ENCODE results near the gene PZP. TPM values are rescaled to one million over a fixed set of nuclear protein-coding genes. Genes with fewer than 3 reads are reported as not detected.
"Not testable (repeated sequence)": the region's sequence is repeated elsewhere in the genome, so short reads cannot be mapped to it uniquely, and the experiment has no call there.

The PZP gene
- total and polyA plus RNA-seq, 3 experiments from 2014 or later: 0.28 TPM; not detected in 2

DNA sequence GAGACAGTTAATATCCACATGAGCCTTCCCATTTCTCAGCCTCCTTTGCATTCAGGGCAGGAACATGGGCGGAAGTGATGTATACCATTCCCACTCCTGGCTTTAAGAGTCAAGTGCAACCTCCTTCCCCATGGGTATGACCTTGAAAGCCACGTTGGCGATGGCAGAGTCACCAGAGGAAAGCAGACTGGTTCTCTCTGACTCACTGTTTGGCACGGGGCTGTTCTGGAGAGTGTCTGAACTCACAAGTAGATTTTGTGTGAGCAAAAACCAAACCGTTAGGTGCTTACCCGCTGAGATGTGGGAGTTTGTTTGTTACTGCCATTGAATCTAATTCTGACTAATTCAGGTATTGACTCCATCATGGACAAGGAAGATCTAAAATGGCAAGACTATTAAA is 36.7 kb upstream of the PZP start:
- Mint-ChIP-seq H3K27me3 (peaks cover 2 to 18% of the 10 kb centered on the region in 2 donors), H3K4me1 (peaks cover 20 to 31% (median 23%) of the 10 kb centered on the region in 3 donors), H3K4me3 (no peak overlapping the region), H3K36me3 (peaks cover 4 to 20% (median 15%) of the 10 kb centered on the region in 3 donors), H3K9me3 (no peaks in the 10 kb centered on the region), H3K27ac (peak overlapping the region in 1 of 8 donors; percentile 14)
- CTCF ChIA-PET: no interaction called here
- H3K4me1 ChIP-seq (ENCODE audit: insufficient read depth, low read length): peaks cover 4% of the 10 kb centered on the region
- H3K36me3 ChIP-seq (ENCODE audit: insufficient read depth, low read length): no peaks in the 10 kb centered on the region
- DNase-seq: no peak
- H3K4me3 ChIP-seq (ENCODE audit: low read length): no peak overlapping the region
- no peak overlapping the region for H3K27ac ChIP-seq (ENCODE audit: low read depth, low read length)
- H3K27me3 ChIP-seq (ENCODE audit: insufficient read depth, low read length, poor library complexity, severe bottlenecking): no peaks in the 10 kb centered on the region
- POLR2A ChIA-PET: no interaction called here
- H3K9me3 ChIP-seq (ENCODE audit: low read length): no peaks in the 10 kb centered on the region

DNA sequence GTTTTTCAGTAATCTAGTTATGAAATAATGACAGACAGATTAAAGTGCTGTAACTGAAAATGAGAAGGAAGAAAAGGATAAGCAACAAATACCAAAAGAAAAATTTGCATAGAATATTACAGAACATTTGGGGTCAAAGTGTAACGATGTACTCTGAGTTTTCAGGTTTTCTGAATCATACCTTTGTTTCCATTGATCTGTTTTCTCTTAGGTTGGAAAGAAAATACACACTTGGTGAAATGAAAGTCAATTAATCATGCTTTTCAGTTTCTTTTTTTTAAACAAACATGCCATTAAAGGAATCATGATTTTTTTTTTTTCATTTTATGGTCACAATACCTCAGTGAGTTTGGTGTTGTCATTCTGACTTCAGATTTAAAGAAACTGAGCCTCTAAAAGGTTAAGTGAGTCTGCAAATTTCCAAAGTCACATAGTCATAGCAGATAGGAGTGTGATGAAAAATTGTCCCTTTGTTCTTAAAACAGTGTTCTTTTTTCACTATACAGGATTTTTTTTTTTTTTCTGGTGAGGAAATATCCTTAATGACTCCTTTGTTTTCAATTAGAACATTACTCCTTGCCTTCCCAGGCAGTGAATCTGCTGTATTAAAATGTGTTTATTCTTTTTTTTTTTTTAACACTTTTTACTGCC is 35.9 kb upstream of the PZP start:
- H3K4me3 Mint-ChIP-seq: no peak overlapping the region

DNA sequence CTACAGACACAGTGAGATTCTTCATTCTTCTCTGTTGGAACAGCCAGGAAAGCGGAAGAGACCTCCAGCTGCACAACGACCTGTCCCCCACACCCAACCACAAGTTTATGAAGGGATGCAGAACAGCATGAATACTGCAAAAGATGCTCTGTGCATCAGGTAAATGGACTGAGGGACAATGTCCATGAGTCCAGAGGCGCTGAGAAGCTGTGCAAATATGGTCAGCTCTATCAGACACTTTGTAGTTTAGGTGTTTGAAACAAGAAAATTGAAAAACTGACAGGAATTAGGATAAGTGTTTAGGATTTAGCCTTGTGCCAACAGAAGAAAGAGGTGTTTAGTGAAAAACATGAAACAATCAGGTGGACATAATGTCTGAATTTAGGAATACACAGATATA is 33.1 kb upstream of the PZP start:
- peaks cover 21 to 32% (median 25%) of the 10 kb centered on the region in 3 donors for H3K4me1 Mint-ChIP-seq
- ChIA-PET POLR2A (no interaction called here), CTCF (no interaction called here)
- H3K27me3 Mint-ChIP-seq: peaks cover 2 to 8% of the 10 kb centered on the region in 2 donors
- no peak overlapping the region for H3K27ac ChIP-seq (ENCODE audit: low read depth, low read length)
- H3K4me1 ChIP-seq (ENCODE audit: insufficient read depth, low read length): peaks cover 4% of the 10 kb centered on the region
- H3K9me3 ChIP-seq (ENCODE audit: low read length): no peaks in the 10 kb centered on the region
- peak overlapping the region in 6 of 7 donors; percentile 4 to 95 (median 89) for H3K4me3 Mint-ChIP-seq
- DNase-seq: no peak
- no peaks in the 10 kb centered on the region for H3K9me3 Mint-ChIP-seq
- no peak overlapping the region for H3K4me3 ChIP-seq (ENCODE audit: low read length)
- H3K27me3 ChIP-seq (ENCODE audit: insufficient read depth, low read length, poor library complexity, severe bottlenecking): no peaks in the 10 kb centered on the region
- peak overlapping the region in 4 of 8 donors; percentile 23 to 98 (median 95) for H3K27ac Mint-ChIP-seq
- H3K36me3 ChIP-seq (ENCODE audit: insufficient read depth, low read length): no peaks in the 10 kb centered on the region
- peaks cover 0 to 10% (median 3%) of the 10 kb centered on the region in 3 donors for H3K36me3 Mint-ChIP-seq

More for the DNA sequence above, 35.9 kb upstream of the PZP start:
- Mint-ChIP-seq H3K36me3 (peaks cover 4 to 15% (median 15%) of the 10 kb centered on the region in 3 donors), H3K27ac (no peak overlapping the region), H3K27me3 (peaks cover 2 to 18% of the 10 kb centered on the region in 2 donors), H3K4me1 (peaks cover 21 to 32% (median 23%) of the 10 kb centered on the region in 3 donors), H3K9me3 (no peaks in the 10 kb centered on the region)
- H3K4me3 ChIP-seq (ENCODE audit: low read length): no peak overlapping the region
- no peaks in the 10 kb centered on the region for H3K9me3 ChIP-seq (ENCODE audit: low read length)
- H3K4me1 ChIP-seq (ENCODE audit: insufficient read depth, low read length): peaks cover 4% of the 10 kb centered on the region
- no peak overlapping the region for H3K27ac ChIP-seq (ENCODE audit: low read depth, low read length)
- no peak for DNase-seq
- ChIA-PET CTCF (no interaction called here), POLR2A (no interaction called here)
- no peaks in the 10 kb centered on the region for H3K27me3 ChIP-seq (ENCODE audit: insufficient read depth, low read length, poor library complexity, severe bottlenecking)
- H3K36me3 ChIP-seq (ENCODE audit: insufficient read depth, low read length): no peaks in the 10 kb centered on the region

DNA sequence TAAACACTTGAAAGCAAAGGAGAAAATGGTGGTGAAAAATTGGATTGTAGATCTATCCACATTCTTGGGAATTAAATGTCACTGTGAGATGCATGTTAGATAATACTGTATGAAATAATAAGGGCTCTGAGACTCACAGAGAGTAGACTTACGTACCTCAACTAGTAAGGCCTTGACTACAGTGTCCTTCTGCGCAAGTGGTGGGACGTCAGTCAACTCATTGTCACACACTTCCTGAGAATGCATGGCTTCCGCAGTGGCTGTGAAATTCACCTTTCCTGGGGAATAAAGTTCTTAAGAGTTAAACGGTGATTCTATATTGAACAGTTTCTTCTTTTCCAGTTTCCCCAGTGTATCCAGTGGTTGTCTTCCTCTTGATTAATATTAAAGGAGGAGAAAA is 32.6 kb upstream of the PZP start:
- Mint-ChIP-seq H3K4me1 (peaks cover 21 to 29% (median 23%) of the 10 kb centered on the region in 3 donors), H3K4me3 (peak overlapping the region; percentile 88 to 98 (median 93)), H3K27ac (peak overlapping the region in 7 of 8 donors; percentile 23 to 99 (median 97)), H3K9me3 (no peaks in the 10 kb centered on the region), H3K27me3 (peaks cover 2 to 4% of the 10 kb centered on the region in 2 donors), H3K36me3 (peaks cover 0 to 10% (median 5%) of the 10 kb centered on the region in 3 donors)
- no peaks in the 10 kb centered on the region for H3K27me3 ChIP-seq (ENCODE audit: insufficient read depth, low read length, poor library complexity, severe bottlenecking)
- H3K4me3 ChIP-seq (ENCODE audit: low read length): no peak overlapping the region
- no peaks in the 10 kb centered on the region for H3K9me3 ChIP-seq (ENCODE audit: low read length)
- CTCF ChIA-PET: no interaction called here
- H3K4me1 ChIP-seq (ENCODE audit: insufficient read depth, low read length): peaks cover 4% of the 10 kb centered on the region
- H3K36me3 ChIP-seq (ENCODE audit: insufficient read depth, low read length): no peaks in the 10 kb centered on the region
- DNase-seq: no peak
- POLR2A ChIA-PET: no interaction called here
- no peak overlapping the region for H3K27ac ChIP-seq (ENCODE audit: low read depth, low read length)

DNA sequence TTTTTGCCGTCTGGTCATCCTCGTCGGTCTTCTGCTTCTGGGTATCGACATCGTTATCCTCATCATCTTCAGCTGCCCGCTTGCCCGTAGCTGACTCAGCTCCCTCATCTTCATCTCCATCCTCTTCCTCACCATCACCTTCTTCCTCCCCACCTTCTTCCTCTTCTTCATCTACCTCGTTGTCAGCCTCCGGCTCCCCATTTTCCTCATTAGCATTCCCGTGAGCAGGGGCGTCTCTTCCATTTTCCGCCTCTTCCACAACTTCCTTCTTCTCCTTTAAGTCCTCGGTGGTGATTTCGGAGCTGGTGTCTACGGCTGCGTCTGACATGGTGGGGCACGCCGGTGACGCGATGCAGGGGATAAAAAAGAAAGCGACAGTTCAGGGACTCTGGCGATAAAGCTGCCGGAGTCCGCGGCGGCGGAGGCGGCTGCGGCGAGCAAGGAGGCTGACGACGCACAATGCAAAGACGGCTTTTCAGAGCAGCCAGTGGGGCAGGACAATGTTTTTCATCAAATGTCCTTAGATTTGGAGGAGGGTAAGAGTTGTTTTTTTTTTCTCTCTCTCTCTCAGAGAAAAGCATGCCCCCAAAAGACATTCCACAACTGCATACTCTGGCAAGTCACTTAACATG is 31.9 kb upstream of the PZP start:
- H3K36me3 ChIP-seq (ENCODE audit: insufficient read depth, low read length): not testable (repeated sequence)

DNA sequence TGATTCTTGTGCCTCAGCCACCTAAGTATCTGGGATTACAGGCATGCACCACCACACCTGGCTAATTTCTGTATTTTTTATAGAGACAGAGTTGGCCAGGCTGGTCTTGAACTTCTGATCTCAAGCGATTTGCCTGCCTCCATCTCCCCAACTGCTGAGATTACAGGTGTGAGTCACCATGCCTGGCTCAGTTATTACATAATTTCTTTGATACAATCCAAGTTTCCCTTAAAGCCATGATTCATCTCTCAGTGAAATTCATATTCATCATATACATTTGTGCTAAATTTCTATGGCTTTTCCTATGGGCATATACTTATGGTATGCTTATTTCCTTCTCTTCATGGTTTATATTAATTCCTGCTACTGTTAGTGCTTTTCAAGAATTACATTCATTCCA is 29.1 kb upstream of the PZP start:
- H3K4me3 ChIP-seq (ENCODE audit: low read length): no peak overlapping the region
- no peak overlapping the region for H3K27ac ChIP-seq (ENCODE audit: low read depth, low read length)
- peaks cover 0 to 3% of the 10 kb centered on the region in 2 donors for H3K27me3 Mint-ChIP-seq
- no peaks in the 10 kb centered on the region for H3K27me3 ChIP-seq (ENCODE audit: insufficient read depth, low read length, poor library complexity, severe bottlenecking)
- no peak for DNase-seq
- H3K9me3 ChIP-seq (ENCODE audit: low read length): no peaks in the 10 kb centered on the region
- peaks cover 4% of the 10 kb centered on the region for H3K4me1 ChIP-seq (ENCODE audit: insufficient read depth, low read length)
- POLR2A ChIA-PET: no interaction called here
- H3K27ac Mint-ChIP-seq: peak overlapping the region in 2 of 8 donors; percentile 1 to 74
- no peaks in the 10 kb centered on the region for H3K9me3 Mint-ChIP-seq
- CTCF ChIA-PET: no interaction called here
- peak overlapping the region in 1 of 7 donors; percentile 63 for H3K4me3 Mint-ChIP-seq
- H3K36me3 Mint-ChIP-seq: peaks cover 5 to 24% (median 9%) of the 10 kb centered on the region in 3 donors
- peaks cover 14 to 18% (median 17%) of the 10 kb centered on the region in 3 donors for H3K4me1 Mint-ChIP-seq
- H3K36me3 ChIP-seq (ENCODE audit: insufficient read depth, low read length): peaks cover 1% of the 10 kb centered on the region

More for the DNA sequence above, 31.9 kb upstream of the PZP start:
- peak overlapping the region; percentile 93 to 100 (median 97) for H3K27ac Mint-ChIP-seq
- CTCF ChIA-PET; H3K27me3 ChIP-seq (ENCODE audit: insufficient read depth, low read length, poor library complexity, severe bottlenecking); H3K4me1 ChIP-seq (ENCODE audit: insufficient read depth, low read length); POLR2A ChIA-PET; H3K9me3 Mint-ChIP-seq; H3K9me3 ChIP-seq (ENCODE audit: low read length); H3K27me3 Mint-ChIP-seq: not testable (repeated sequence)
- peak; percentile 26 to 61 (median 38) for DNase-seq
- H3K4me3 ChIP-seq (ENCODE audit: low read length): peak overlapping the region; percentile 5
- H3K27ac ChIP-seq (ENCODE audit: low read depth, low read length): peak overlapping the region; percentile 32
- H3K4me1 Mint-ChIP-seq: peaks cover 20 to 23% (median 21%) of the 10 kb centered on the region in 3 donors
- H3K36me3 Mint-ChIP-seq: peaks cover 0 to 12% (median 7%) of the 10 kb centered on the region in 3 donors
- peak overlapping the region; percentile 88 to 98 (median 93) for H3K4me3 Mint-ChIP-seq

DNA sequence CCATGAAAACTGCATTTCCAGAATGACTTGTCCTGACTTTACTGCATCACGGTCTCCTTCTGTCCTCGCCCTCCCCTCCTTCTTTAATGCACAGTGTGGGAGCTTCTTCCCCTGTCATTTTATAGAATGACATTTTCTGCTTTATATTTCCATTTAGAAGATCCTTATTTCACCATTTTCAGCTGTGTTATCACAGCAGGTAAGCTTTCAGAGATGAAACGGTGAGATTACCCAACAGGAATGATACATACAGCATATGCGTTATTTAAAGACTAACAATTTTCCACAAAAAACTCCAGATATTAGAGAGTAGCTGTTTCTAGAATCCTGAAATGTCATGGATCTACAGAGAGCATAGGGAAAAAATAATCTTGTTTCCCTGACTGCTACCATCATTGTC is 27.3 kb upstream of the PZP start:
- Histone ChIP-seq H3K4me3 (ENCODE audit: low read length) (no peak overlapping the region), H3K27ac (ENCODE audit: low read depth, low read length) (no peak overlapping the region), H3K27me3 (ENCODE audit: insufficient read depth, low read length, poor library complexity, severe bottlenecking) (no peaks in the 10 kb centered on the region), H3K4me1 (ENCODE audit: insufficient read depth, low read length) (no peaks in the 10 kb centered on the region), H3K9me3 (ENCODE audit: low read length) (no peaks in the 10 kb centered on the region), H3K36me3 (ENCODE audit: insufficient read depth, low read length) (peaks cover 4% of the 10 kb centered on the region)
- POLR2A ChIA-PET: no interaction called here
- peaks cover 7 to 9% (median 7%) of the 10 kb centered on the region in 3 donors for H3K4me1 Mint-ChIP-seq
- CTCF ChIA-PET: no interaction called here
- no peak for DNase-seq
- H3K27ac Mint-ChIP-seq: peak overlapping the region in 1 of 8 donors; percentile 54
- no peaks in the 10 kb centered on the region for H3K9me3 Mint-ChIP-seq
- H3K36me3 Mint-ChIP-seq: peaks cover 5 to 25% (median 9%) of the 10 kb centered on the region in 3 donors
- H3K4me3 Mint-ChIP-seq: no peak overlapping the region
- peaks cover 0 to 3% of the 10 kb centered on the region in 2 donors for H3K27me3 Mint-ChIP-seq

DNA sequence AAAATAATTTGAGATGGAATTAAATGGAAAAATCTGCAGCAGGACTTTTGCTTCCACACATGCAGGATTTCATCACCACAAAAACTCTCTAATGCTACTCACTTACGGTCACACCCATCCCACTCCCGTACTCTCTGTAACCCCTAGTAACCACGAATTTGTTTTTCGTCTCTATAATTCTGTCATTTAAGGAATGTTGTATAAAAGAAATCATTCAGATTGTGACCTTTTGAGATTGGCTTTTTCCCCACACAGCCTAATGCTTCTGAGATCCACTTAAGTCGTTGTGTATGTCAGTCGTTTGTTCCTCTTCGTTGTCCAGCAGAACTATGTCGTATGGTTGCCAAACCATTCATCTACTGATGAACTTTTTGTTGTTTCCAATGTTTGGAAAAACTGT is 19.8 kb upstream of the PZP start:
- Mint-ChIP-seq H3K27ac (no peak overlapping the region), H3K4me3 (no peak overlapping the region), H3K9me3 (peaks cover 0 to 9% (median 0%) of the 10 kb centered on the region in 5 donors), H3K4me1 (peaks cover 0 to 1% (median 0%) of the 10 kb centered on the region in 3 donors), H3K36me3 (peaks cover 7 to 27% (median 10%) of the 10 kb centered on the region in 3 donors), H3K27me3 (peaks cover 0 to 6% of the 10 kb centered on the region in 2 donors)
- no peaks in the 10 kb centered on the region for H3K27me3 ChIP-seq (ENCODE audit: insufficient read depth, low read length, poor library complexity, severe bottlenecking)
- H3K4me1 ChIP-seq (ENCODE audit: insufficient read depth, low read length): no peaks in the 10 kb centered on the region
- H3K36me3 ChIP-seq (ENCODE audit: insufficient read depth, low read length): peaks cover 4% of the 10 kb centered on the region
- H3K4me3 ChIP-seq (ENCODE audit: low read length): no peak overlapping the region
- CTCF ChIA-PET: no interaction called here
- no peak overlapping the region for H3K27ac ChIP-seq (ENCODE audit: low read depth, low read length)
- DNase-seq: no peak
- POLR2A ChIA-PET: no interaction called here
- H3K9me3 ChIP-seq (ENCODE audit: low read length): no peaks in the 10 kb centered on the region

Measured in CD8-positive, alpha-beta memory T cell (primary cell).